GM19238 (cell line): ENCODE data around the gene CACNB1.

Experiments
- DNase-seq: peaks from one replicate; pipeline ENCODE4 v3.0.0; 2011; ENCODE audit warnings: low spot score; ENCODE audit not compliant: insufficient read length

Gene CACNB1

DNA sequence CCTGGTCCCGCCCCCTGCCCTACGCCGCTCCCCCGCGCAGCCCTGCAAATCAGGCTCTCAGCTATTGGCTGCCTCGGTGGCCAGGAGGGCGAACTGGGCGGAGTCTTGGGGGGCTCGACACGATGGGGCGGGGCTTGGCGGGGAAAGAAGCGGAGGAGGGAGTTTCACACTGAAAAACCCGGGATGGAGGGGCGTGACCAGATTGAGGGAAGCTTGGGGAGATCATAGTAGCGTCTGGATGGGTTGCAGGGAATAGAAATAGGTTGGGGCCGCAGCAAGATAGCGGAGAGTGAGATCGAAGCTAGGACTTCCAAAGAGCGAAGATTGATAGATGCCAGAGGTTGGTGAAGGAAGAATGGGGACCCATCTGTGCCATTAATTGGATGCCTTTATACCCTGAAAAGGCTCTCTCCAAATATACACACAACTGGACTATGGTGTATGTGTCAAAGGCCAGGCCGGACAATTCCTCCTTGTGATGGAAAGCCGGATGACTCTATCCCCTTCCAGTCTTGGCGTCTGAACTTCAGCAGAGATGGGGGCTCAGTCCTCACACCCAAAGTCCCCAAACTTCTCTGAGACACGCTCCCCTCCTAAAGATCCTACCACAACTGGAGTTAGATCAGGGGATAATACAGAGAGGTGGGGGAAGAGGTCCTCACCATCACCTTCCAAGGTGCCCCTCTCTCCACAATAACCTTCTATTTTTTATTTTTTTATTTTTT is 28.7 kb upstream of the CACNB1 start:
- DNase-seq = no peak

DNA sequence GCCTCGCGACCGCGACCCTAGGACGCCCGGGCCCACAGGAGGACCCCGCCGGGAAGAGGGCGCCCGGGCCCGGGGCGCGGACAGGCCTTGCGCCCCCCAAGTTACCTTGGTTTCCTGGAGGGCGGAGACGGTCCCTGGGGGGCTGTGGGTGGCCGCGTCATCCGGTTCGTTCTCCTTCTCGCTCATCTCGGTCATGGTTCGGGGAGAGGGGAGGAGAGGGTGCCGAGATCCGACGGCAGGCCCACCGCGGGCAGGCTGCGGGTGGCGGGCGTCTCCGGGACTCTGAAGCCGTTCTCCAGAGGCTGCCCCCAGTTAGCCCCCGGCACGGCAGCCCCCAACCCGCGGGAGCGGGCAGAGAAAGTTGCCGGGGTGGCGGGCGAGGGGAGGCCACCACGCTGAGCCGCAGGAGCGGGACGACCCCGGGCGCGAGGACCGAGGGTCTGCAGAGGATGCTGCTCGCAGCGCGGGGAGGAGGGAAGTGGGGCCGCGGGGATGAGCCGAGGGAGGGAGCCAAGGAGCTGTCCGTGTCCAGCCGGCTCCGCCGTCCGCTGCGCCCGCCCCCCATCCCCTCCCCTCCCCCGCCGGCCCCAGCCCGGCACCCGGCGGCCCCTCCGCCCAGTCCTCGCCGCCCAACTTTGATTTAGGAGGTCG is 28.0 kb upstream of the CACNB1 start, which contains the start of gene STAC2:
Gene STAC2, minus strand, starts transcription at position 638 of the 651 bp plus-strand sequence. Its CDS starts 443 bp downstream, at position 195.
- no peak for DNase-seq

DNA sequence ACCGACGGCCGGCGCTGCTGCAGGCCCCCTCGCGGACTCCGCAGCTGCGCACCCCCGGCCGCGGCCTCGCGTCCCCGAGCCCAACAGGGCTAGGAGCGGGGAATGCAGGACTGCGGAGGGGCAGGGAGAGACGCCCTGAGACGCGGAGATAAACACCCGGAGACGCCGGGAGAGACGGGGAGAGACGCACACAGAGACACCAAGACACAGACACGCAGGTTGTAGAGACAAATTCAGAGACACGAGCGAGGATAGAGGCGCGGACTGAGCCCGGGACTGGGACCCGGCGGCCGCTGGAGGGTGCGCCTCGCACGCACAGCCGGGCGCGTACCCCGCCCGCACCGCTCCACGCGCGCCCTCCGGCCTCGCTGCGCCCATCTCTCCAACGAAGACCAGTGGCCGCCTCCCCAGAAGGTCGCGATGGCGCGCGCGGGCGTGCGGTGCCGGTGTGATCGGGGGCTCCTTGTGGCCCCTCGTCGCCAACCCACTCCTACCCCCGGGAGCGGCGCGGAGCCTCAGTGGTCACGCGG is 27.4 kb upstream of the CACNB1 start:
- no peak for DNase-seq

DNA sequence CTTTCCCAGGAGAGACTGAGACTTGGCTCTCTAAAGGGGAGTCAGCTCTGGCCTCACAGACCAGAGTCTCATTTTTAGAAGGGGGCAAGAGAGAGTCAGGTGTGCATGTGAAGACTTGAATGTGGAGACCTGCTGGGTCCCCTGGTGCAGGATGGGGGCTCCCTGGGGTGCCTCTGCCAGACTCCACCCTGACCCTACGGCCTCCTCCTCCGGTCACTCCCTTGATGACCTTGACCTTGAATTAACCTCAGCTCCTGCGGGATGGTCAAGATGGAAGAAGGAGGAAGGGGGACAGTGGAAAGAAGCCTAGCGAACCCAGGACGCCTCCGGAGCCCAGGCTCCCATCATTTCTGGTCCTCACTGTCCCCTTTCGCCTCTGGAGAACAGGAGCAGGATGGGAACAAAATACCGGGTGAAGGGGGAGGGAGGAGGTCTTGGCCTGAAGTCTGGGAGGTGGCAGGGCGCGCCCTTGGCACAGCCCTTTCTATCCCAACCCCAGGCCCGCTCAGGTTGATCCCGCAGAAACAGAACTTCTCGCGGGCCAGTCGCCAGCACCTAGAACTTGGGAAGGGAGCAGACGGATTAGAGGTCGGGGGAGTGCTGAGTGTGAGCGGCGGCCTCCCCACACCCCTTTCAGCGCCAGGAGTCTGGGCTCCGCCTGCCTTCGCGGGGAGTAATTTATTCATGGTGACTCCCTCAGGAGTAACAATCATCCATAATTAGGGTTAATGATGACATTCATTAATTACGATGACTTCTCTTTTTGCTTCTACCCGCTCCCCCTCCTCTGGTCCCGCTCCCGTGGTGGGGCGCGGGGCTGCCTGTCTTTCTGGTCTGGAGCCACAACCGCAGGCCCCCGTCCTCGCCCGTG is 26.7 kb upstream of the CACNB1 start:
- no peak for DNase-seq

DNA sequence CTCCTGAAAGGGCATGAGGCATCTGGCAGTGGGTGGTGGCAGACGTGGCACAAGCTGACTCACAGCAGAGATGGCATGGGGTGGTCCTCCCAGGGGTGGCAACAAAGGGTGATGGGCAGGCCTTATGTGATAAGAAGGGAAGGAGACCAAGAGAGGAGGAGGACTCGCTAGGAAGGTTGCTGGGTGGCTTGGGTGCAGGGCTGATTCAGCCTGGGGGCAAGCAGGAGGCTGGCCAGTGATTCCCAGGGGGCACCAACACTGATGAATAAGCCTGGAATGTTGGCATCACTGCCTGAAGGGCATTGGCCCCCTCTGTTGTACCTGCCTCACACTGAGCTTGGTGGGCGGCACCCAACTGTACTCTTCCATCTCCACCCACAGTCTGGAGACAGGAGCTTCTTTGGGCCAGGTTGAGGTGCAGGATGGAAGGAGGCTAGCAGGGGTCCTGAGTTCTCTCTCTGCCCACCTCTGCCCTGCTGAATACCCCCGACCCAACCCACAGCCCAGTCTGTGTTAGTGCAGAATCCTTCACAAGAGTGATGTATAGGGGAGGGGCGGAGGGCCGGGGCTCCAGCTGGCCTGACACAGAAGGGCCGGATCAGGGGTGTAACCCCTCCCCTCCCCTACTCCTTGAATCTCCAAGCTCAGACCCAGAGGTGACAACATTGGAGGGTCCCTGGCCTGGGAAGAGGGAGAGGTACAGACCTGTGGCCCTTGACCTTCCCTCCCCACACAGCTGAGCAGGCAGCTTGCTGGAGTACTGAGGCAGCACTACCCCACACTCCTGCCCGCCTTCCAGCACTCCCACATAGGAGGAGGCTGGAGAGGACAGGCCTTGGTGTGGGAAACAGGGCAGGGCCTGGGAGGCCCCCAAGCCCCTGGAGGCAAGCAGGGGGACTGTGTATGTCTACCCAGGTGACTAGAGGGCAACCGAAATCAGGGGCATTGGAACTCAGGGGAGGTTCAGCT is 25.7 kb upstream of the CACNB1 start:
- no peak for DNase-seq

DNA sequence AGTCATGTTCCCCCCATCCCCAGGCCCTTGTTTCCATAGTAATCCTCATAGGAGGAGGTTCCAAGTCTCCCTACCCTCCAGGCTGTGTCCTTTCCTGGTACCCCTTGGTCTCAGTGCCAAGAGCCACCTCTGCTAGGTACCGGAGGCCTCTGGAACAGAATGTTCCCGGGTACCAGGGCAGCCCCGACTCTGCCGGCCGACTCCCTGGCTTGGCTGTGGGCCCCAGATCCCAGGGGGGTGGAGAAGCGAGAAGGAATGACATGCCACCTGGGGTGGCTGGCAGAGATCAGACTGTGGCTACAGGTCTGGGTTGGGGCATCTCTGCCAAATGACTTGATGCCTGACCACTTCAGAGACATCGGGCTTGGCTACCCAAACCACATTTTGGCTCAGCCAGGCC is 24.7 kb upstream of the CACNB1 start:
- DNase-seq = no peak

DNA sequence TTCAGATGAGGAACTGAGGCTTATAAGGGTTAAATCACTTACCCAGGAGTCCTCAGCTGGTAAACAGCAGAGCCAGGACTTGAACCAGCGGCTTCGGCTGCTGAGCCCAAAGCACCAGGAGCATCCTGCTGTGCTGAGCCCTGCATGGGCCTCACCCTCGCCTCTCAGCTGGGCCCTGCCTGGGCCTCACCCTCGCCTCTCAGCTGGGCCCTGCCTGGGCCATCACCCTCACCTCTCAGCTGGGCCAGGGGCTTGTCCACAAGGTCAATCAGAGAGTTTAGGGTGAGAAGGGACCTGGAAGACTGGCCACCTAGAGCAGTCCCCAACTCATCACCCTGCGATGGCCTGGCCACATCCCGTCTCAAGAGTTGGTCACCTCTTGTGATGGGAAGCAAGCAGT is 24.1 kb upstream of the CACNB1 start:
- no peak for DNase-seq

DNA sequence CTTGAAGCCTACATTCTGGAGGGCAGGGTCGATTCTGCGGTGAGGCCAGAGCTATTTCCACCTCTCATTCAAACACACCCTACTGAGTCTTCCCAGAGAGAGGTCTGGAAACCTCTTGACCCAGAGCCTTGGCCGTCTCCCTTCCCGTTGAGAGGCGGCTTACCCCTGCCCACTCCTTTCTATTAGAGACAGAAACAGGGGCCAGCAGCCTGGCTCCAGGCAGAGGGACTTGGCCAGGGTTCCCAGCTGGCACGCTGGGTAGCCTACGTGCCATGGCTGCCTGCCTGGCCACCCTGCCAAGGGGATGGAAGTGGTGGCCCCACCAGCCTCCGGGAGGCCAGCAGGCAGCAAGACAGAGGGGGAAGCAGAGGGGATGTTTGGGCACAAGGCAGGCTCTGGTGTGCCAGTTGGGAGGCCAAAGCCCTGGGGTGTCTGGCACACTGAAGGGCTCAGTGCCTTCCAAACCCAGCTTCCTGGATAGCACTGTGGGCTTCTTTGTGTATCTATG is 22.2 kb upstream of the CACNB1 start:
- DNase-seq = no peak

DNA sequence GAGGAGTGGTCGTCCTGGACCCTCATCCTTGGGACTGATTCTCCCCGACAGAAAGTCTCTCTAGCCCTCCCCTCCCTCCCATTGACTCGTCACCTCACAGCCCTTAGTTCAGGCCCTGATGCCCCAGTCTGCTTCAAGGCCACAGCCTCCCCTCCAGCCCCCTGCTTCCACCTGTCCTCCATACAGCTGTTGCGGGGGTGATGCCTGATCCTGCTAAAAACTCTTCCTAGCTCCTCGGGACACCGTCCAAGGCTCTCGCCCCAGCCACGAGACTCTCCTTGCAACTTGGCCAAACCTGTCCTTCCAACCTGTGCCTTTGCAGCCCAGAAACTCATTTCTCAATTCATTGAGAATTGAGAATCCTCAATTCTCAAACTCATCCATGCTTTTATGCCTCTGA is 21.4 kb upstream of the CACNB1 start:
- no peak for DNase-seq

DNA sequence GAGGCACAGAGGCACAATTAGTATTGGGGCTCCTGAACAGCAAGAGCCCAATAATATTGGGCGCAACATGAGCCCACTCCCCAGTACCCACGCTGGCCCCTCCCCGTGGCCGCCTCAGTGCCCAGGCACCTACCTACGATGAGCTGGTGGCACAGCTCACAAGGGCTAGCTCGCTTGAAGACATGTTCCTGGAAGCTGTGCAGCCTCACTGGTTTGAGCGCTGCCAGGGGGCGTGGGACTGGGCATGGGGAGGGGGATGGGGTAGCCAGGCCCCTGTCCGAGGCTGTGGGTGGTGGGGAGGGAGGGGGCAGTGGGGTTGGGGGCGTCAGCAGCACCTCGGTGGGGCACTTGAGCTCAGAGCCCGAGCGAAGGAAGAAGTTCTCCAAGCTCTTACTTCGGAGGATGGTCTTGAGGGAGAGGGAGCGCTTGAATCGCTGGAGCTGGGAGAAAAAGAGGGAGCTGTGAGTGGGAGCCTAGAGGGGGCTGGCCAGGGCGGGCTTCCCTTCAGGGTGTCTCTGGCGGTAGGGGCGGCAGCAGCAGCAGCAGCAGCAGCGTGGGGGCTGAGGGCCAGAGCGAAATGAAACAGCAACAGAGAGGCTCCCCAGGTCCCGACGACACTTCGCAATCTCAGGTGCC is 20.4 kb upstream of the CACNB1 start:
- DNase-seq = no peak

DNA sequence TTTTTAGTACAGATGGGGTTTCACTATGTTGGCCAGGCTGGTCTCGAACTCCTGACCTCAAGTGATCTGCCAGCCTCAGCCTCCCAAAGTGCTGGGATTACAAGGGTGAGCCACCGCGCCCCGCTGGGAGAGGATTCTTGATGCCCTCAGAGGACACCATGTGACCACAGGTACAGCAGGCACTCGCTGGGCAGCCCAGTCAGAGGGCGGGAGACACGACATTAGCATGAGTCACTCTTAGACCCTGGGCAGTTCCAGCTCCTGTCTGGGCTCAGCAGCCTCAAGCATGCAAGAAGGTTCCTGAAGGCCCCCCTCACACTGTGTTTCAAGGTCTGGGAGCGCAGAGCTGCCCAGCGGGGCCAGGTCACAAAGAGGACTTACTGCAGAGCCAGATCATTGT is 16.4 kb upstream of the CACNB1 start:
- DNase-seq = no peak

DNA sequence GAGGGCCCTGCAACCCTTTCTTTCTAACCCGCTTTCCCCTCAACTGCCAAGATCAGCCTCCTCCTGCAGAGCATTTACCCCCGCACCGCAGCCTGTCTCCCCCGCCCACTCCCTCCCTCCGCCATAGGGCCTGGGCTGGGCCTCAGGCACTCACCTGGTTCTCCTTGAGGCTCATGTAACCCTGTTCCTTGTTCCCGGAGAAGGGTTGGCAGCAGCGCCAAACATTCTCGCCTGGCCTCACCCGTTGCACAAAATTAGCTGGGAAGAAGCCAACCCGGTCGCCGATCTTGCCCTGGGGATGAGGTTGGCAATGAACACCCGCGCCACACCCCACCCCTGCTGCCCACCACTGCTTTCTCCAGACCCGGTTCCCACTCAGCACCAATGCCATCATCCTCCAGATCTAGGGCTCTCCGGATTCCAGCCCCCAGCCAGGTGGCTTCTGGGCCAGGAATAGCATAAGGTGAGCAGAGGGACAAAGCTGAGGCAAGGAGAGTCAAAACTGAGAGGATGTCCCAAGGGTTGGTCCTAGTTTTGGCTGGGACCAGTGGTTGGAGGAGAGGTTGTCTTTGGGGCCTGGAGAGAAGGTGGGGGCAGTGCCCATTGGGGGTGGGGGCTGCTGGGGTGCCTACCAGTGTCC is 15.5 kb upstream of the CACNB1 start:
- DNase-seq = no peak

DNA sequence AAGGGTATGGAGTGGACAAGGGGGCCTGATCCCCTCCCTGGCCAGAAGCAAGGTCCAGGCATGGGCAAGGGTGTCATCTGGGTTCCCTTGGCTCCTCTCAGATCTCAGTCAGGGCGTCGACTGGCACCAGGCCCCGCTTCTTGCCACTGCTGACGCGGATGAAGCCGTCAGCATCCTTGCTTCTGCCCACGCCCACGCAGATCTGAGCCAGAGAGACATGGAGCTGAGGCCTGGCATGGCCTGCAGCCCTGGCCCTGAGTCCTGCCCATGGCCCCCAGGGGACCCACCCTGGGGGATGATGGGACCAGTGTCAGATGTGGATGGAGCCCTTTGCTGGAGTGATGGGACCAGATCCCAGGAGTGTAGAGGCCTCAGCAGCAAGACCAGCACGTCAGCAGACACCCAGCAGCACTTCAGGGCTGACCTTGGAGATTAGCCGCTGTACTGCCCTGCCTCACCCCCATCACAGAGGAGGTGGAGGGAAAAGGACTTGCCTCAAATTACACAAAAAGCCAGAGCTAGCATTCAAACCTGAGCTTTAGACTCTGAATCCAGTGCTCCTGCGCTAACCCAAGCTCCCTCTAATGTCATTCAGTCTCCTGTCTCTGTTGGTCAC is 14.8 kb upstream of the CACNB1 start:
- no peak for DNase-seq

DNA sequence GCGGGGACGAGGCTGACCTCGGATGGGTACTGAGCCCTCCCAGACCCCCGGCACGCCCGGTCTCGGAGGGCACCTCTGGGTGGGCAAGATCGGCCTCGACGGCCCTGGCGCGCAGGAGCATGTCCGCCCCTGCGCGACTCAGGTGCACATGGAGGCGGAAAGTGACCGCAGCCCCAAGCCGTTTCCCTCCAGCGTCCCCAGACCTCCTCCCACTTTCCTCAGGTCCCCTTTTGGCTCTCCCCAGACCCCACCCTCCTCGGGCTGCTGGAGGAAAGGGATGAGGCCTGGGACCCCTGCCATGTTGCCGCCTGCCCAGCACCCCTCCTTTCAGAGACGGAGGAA is 12.6 kb upstream of the CACNB1 start:
- DNase-seq = no peak

DNA sequence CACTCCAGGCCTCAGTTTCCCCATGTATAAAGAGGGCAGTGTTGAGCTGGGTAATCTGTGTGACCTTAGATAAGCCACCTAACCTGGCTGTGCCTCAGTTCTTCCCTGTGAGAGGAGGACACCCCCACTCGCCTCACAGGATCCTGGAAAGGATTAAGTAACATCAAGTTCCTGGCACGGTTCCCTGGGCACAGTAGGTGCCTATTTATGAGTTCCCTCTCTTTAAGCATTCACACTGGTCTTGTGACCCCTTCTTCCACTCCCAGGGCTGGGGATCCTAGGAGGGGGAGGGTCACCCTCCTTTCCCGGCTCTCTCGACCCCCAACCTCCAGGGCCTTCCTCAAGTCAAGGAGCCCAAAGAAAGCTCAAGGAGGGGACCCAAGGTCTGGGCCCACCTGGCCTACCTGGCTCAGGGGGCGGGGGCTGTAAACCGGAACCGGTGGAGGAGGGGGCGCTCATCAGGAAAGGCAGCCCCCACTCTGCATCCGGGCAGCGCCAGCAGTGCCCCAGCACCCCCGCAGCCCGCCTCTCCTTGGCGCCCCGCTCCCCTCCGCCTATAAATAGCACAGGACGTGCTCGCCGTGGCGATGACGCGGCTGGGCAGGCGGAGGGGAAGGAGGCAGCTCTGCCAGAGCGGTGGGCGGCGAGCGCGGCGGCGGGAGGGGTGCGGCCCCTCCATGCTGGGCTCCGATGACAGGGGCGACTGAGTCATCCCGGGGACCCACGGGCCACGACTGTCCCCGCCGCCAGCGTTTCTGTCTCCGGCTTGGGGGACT is 12.0 kb upstream of the CACNB1 start:
- no peak for DNase-seq

DNA sequence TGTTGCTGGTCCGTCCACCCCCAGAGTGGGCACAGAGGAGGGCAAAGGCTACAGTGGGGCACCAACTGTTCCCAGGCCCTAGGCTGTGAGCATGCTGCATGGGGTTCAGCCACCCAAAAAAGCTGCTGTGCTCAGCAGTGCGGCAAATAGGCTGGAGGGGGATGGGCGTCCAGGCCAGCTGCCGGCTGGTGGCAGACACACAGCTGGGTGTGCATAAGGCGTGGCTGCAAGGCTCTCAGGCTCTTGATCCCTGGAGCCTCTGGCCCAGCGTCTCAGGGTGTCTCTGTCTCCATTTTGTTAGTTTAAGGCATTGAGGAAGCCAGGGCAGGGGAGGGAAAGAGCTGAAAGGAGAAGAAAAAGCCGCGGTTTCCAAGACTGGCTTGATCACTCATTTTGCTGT is 11.4 kb upstream of the CACNB1 start:
- DNase-seq = peak; percentile 72

DNA sequence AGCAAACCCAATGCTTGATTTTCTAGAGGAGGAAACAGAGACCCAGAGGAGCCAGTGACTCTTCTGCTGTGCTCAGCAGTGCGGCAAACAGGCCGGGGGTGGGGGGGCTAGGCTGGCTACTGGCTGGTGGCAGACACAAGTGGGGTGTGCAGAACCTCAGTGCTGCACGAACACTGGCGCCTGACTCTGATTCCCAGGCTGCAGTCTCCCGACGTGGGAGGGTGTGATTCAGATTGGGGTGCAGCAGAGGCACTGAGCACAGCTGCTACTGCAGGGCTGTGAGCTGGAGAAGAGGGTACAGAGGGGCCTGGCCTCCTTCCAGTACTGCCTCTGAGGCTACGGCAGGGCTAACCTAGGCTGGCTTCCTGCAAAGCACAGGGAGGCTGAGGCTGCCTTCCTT is 10.7 kb upstream of the CACNB1 start:
- DNase-seq = no peak

DNA sequence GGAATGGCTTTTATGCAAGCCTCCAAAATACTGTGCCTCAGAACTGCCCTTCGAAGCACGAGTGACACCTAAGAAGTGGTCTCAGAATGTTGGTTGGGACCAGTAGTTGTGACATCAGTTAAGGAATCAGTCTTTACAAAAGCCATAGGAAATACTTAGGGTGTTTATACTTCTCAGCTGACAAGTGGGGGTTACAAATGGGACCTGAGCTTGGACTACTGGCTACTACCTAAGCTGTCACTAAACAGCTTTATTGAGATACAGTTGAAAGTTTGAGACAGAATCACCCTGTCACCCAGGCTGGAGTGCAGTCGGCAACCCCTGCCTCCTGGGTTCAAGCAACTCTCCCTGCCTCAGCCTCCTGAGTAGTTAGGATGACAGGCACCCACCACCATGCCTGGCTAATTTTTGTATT is 7.7 kb upstream of the CACNB1 start:
- DNase-seq = no peak
